ENCODE results near the gene PLEKHA7. TPM values are rescaled to one million over a fixed set of nuclear protein-coding genes. Genes with fewer than 3 reads are reported as not detected.

The PLEKHA7 gene
- total RNA-seq, 2 donors from 2014 or later, result 17.5 to 21.9 TPM

DNA sequence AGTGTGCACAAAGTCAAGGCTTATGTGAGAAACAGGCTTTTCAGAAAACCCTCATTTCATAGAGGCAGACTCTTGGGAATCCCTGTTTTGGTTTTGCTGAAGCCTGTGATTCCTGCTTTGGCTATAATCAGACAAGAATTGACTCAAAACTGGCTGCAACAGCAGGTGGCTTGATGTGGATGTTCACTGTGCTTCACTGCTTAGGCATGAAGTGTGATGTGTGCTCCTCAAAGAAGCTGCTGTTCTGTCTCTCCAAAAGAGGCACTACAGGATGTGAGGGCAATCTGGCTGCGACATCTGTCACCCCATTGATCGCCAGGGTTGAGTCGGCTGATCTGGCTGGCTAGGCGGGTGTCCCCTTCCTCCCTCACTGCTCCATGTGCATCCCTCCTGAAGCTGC is 172.2 kb downstream of the PLEKHA7 start:
- peaks cover 2% of the 10 kb centered on the region for H3K4me1 Mint-ChIP-seq
- TF ChIP-seq CTCF (conservative IDR thresholded peaks at IDR 0.05), result no peak
- H3K4me1 ChIP-seq (ENCODE audit: control insufficient read depth, insufficient read depth, low read length), result no peaks in the 10 kb centered on the region

DNA sequence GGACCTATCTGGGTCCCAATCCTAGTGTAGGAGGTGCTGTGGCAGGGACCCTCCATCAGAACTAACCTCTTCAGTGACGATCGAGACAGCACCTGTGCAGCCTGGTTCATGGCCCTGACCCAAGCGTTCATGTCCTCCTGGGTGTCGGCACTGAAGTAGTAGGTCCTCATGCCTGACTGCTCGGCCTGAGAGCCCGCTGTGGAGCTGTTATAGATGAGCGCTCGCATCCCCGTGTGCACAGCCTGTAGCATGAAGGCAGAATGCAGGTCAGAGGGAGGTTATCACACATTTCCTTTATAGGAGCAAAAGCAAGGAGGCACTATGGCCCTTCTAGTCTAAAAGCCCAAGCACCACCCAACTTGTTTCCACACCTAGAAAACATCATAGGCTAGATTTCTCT is 172.7 kb downstream of the PLEKHA7 start:
- H3K27ac Mint-ChIP-seq, result no peak overlapping the region
- no peak for TF ChIP-seq CTCF (conservative IDR thresholded peaks at IDR 0.05)

More for the DNA sequence above, 172.2 kb downstream of the PLEKHA7 start:
- Mint-ChIP-seq H3K27me3 (ENCODE audit: insufficient read depth) (no peaks in the 10 kb centered on the region), H3K27ac (no peak overlapping the region), H3K9me3 (no peaks in the 10 kb centered on the region), H3K36me3 (ENCODE audit: low read depth) (peaks cover 21% of the 10 kb centered on the region), H3K4me3 (no peak overlapping the region)
- 89 to 93% methylated on average over 4 of the region's 4 CpGs for WGBS, 2 experiments (ENCODE audit: insufficient coverage in 1 of 2, insufficient read length in 1 of 2)
- Histone ChIP-seq H3K27ac (ENCODE audit: low read depth, low read length) (no peak overlapping the region), H3K9ac (ENCODE audit: extremely low read depth, low read length, poor library complexity, severe bottlenecking) (no peak overlapping the region), H3K9me3 (ENCODE audit: control insufficient read depth, low read length) (no peaks in the 10 kb centered on the region), H3K4me3 (ENCODE audit: low read length) (no peak overlapping the region), H3K27me3 (ENCODE audit: control insufficient read depth, insufficient read depth, low read length, poor library complexity, severe bottlenecking) (no peaks in the 10 kb centered on the region), H3K36me3 (ENCODE audit: control insufficient read depth, insufficient read depth, low read length) (peaks cover 33% of the 10 kb centered on the region)
- DNase-seq, result no peak

GRCh38 chr11:16840951-16841350 is 173.3 kb downstream of the PLEKHA7 start:
- no peaks in the 10 kb centered on the region for H3K27me3 Mint-ChIP-seq (ENCODE audit: insufficient read depth)

More for the DNA sequence above, 172.7 kb downstream of the PLEKHA7 start:
- Histone ChIP-seq H3K27me3 (ENCODE audit: control insufficient read depth, insufficient read depth, low read length, poor library complexity, severe bottlenecking) (no peaks in the 10 kb centered on the region), H3K4me3 (ENCODE audit: low read length) (no peak overlapping the region), H3K27ac (ENCODE audit: low read depth, low read length) (no peak overlapping the region), H3K36me3 (ENCODE audit: control insufficient read depth, insufficient read depth, low read length) (peaks cover 34% of the 10 kb centered on the region), H3K9ac (ENCODE audit: extremely low read depth, low read length, poor library complexity, severe bottlenecking) (no peak overlapping the region), H3K9me3 (ENCODE audit: control insufficient read depth, low read length) (no peaks in the 10 kb centered on the region), H3K4me1 (ENCODE audit: control insufficient read depth, insufficient read depth, low read length) (no peaks in the 10 kb centered on the region)
- no peaks in the 10 kb centered on the region for H3K4me1 Mint-ChIP-seq
- no peak for DNase-seq
- H3K4me3 Mint-ChIP-seq, result no peak overlapping the region
- H3K27me3 Mint-ChIP-seq (ENCODE audit: insufficient read depth), result no peaks in the 10 kb centered on the region
- no peaks in the 10 kb centered on the region for H3K9me3 Mint-ChIP-seq
- 98 to 100% methylated on average over 9 of the region's 9 CpGs for whole genome bisulfite sequencing, 2 experiments (ENCODE audit: insufficient coverage in 1 of 2, insufficient read length in 1 of 2)
- H3K36me3 Mint-ChIP-seq (ENCODE audit: low read depth), result peaks cover 19% of the 10 kb centered on the region

More at GRCh38 chr11:16840951-16841350, 173.3 kb downstream of the PLEKHA7 start:
- no peak overlapping the region for H3K9ac ChIP-seq (ENCODE audit: extremely low read depth, low read length, poor library complexity, severe bottlenecking)
- peaks cover 38% of the 10 kb centered on the region for H3K36me3 ChIP-seq (ENCODE audit: control insufficient read depth, insufficient read depth, low read length)
- Mint-ChIP-seq H3K27ac (no peak overlapping the region), H3K4me3 (no peak overlapping the region), H3K36me3 (ENCODE audit: low read depth) (peaks cover 19% of the 10 kb centered on the region), H3K4me1 (no peaks in the 10 kb centered on the region), H3K9me3 (no peaks in the 10 kb centered on the region)
- 95 to 100% methylated on average over 1 to 2 of the region's 2 CpGs for WGBS, 2 experiments (ENCODE audit: insufficient coverage in 1 of 2, insufficient read length in 1 of 2)
- no peaks in the 10 kb centered on the region for H3K27me3 ChIP-seq (ENCODE audit: control insufficient read depth, insufficient read depth, low read length, poor library complexity, severe bottlenecking)
- no peaks in the 10 kb centered on the region for H3K9me3 ChIP-seq (ENCODE audit: control insufficient read depth, low read length)
- H3K27ac ChIP-seq (ENCODE audit: low read depth, low read length), result no peak overlapping the region
- H3K4me1 ChIP-seq (ENCODE audit: control insufficient read depth, insufficient read depth, low read length), result no peaks in the 10 kb centered on the region
- DNase-seq, result no peak
- no peak for TF ChIP-seq CTCF (conservative IDR thresholded peaks at IDR 0.05)
- no peak overlapping the region for H3K4me3 ChIP-seq (ENCODE audit: low read length)
